GM23338 (cell line): Measurements from ENCODE around the gene PSMB7. TPM values are rescaled to one million over a fixed set of nuclear protein-coding genes. Genes with fewer than 3 reads are reported as not detected.

ENCODE experiments used
- ATAC-seq: fragments of 200-7000 bp; cut with Tn5 transposase; 3 replicates; pipeline ENCODE4 v1.9.1; 2020
- DNase-seq: peaks from one replicate; pipeline ENCODE4 v3.0.0-alpha.2; 2015; ENCODE audit warnings: low spot score
- H2AFZ ChIP-seq: fragments of 200-600 bp; sonication (generic); 2 replicates; pipeline ENCODE4 v1.8.0; 2016; ENCODE audit warnings: antibody characterized with exemption, mild to moderate bottlenecking, moderate library complexity
- H3F3A ChIP-seq: fragments of 200-600 bp; sonication (generic); replicated peaks from 2 replicates; pipeline ENCODE4 v1.8.0; 2017; ENCODE audit warnings: antibody characterized with exemption, mixed run types, low read depth
- H3K27ac ChIP-seq: fragments of 200-600 bp; sonication (generic); 2 replicates; pipeline ENCODE4 v1.6.1; 2016; ENCODE audit warnings: low read depth
- H3K27me3 ChIP-seq: fragments of 200-600 bp; sonication (generic); 2 replicates; pipeline ENCODE4 v1.8.0; 2016; ENCODE audit warnings: mild to moderate bottlenecking, mixed run types, moderate library complexity; ENCODE audit not compliant: insufficient read depth
- H3K36me3 ChIP-seq: fragments of 200-600 bp; sonication (generic); 2 replicates; pipeline ENCODE4 v1.8.0; 2016; ENCODE audit warnings: mild to moderate bottlenecking; ENCODE audit not compliant: insufficient read depth
- H3K4me1 ChIP-seq: fragments of 200-600 bp; sonication (generic); 2 replicates; pipeline ENCODE4 v1.8.0; 2016; ENCODE audit warnings: mild to moderate bottlenecking, moderate library complexity; ENCODE audit not compliant: insufficient read depth
- H3K4me2 ChIP-seq: fragments of 200-600 bp; sonication (generic); 2 replicates; pipeline ENCODE4 v1.7.1; 2017; ENCODE audit warnings: mixed run types
- H3K4me3 ChIP-seq: fragments of 200-600 bp; sonication (generic); 2 replicates; pipeline ENCODE4 v1.6.1; 2016; ENCODE audit warnings: mixed run types
- H3K79me2 ChIP-seq: fragments of 200-600 bp; sonication (generic); replicated peaks from 2 replicates; pipeline ENCODE4 v1.8.0; 2017; ENCODE audit warnings: mild to moderate bottlenecking; ENCODE audit not compliant: insufficient read depth
- H3K9me2 ChIP-seq: fragments of 200-600 bp; sonication (generic); 2 replicates; pipeline ENCODE4 v1.8.0; 2017; ENCODE audit not compliant: insufficient read depth
- H4K20me1 ChIP-seq: fragments of 200-600 bp; sonication (generic); replicated peaks from 2 replicates; pipeline ENCODE4 v1.8.0; 2017; ENCODE audit warnings: mild to moderate bottlenecking; ENCODE audit not compliant: insufficient read depth
- H3K27ac Mint-ChIP-seq: 2 replicates; pipeline ENCODE4 v1.8.0; 2020; ENCODE audit warnings: inconsistent platforms, mild to moderate bottlenecking, moderate library complexity, mixed read lengths
- H3K27me3 Mint-ChIP-seq: 3 replicates; pipeline ENCODE4 v1.8.0; 2022; ENCODE audit warnings: low read depth, mild to moderate bottlenecking, moderate library complexity, mixed read lengths, inconsistent platforms; ENCODE audit not compliant: insufficient read depth, poor library complexity
- H3K36me3 Mint-ChIP-seq: 3 replicates; pipeline ENCODE4 v1.8.0; 2021; ENCODE audit warnings: low read depth, mild to moderate bottlenecking, inconsistent platforms, moderate library complexity, mixed read lengths
- H3K4me1 Mint-ChIP-seq: 3 replicates; pipeline ENCODE4 v1.8.0; 2020; ENCODE audit warnings: mild to moderate bottlenecking, inconsistent platforms, mixed read lengths
- H3K4me3 Mint-ChIP-seq: 3 replicates; pipeline ENCODE4 v1.8.0; 2021; ENCODE audit warnings: moderate library complexity, mild to moderate bottlenecking, inconsistent platforms, mixed read lengths
- H3K9me3 Mint-ChIP-seq: 3 replicates; pipeline ENCODE4 v1.8.0; 2020; ENCODE audit warnings: moderate library complexity, mild to moderate bottlenecking, inconsistent platforms, mixed read lengths
- CTCF ChIP-seq, 2 experiments: fragments of 200-600 bp in 1 of 2; sonication (generic) in 1 of 2; conservative IDR thresholded peaks; 2 replicates each; pipeline versions ENCODE4 v1.5.1 to v1.6.1; 2016 to 2017; ENCODE audit warnings: antibody characterized with exemption in 2 of 2, low read depth in 2 of 2, mild to moderate bottlenecking in 2 of 2, moderate library complexity in 1 of 2
- EZH2phosphoT487 ChIP-seq: fragments of 200-600 bp; sonication (generic); IDR thresholded peaks from one replicate; pipeline ENCODE4 v1.8.1; 2018; ENCODE audit warnings: antibody characterized with exemption; ENCODE audit not compliant: unreplicated experiment
- JUNB ChIP-seq: IDR thresholded peaks from one replicate; pipeline ENCODE4 v1.6.1; 2016; ENCODE audit warnings: antibody characterized with exemption; ENCODE audit not compliant: unreplicated experiment
- NANOG ChIP-seq: IDR thresholded peaks from 2 replicates; pipeline ENCODE4 v1.6.1; 2016; ENCODE audit warnings: antibody characterized with exemption, borderline replicate concordance
- POLR2AphosphoS5 ChIP-seq: IDR thresholded peaks from 2 replicates; pipeline ENCODE4 v1.6.1; 2016; ENCODE audit warnings: antibody characterized with exemption, low read depth
- STAT1 ChIP-seq: IDR thresholded peaks from one replicate; pipeline ENCODE4 v1.6.1; 2016; ENCODE audit warnings: antibody characterized with exemption; ENCODE audit not compliant: unreplicated experiment
- ZNF114 ChIP-seq: fragments of 250-450 bp; sonication (Bioruptor Pico); IDR thresholded peaks from 2 replicates; pipeline ENCODE4 v1.5.0; 2020; ENCODE audit warnings: mild to moderate bottlenecking, moderate library complexity
- ZNF331 ChIP-seq: fragments of 250-450 bp; sonication (Bioruptor Pico); IDR thresholded peaks from 2 replicates; pipeline ENCODE4 v1.5.0; 2020; ENCODE audit warnings: low read depth, mild to moderate bottlenecking, moderate library complexity
- polyA plus RNA-seq: library from polyadenylated mRNA; unstranded; fragments of >200 nt; fragmentation: Nextera tagmentation; extraction: Ambion mirVana; gene quantifications from 2 replicates; pipeline ENCODE4 v1.2.1, GENCODE V29; 2016
- total RNA-seq: library from RNA; depleted of rRNA; stranded (reverse); fragments of >200 nt; shearing (Covaris generic); gene quantifications from 2 replicates; pipeline ENCODE4 v1.2.3, GENCODE V29; 2014
- TF ChIP-seq, protein P1 (sequence below): IDR thresholded peaks from 2 replicates; pipeline ENCODE4 v1.6.1; 2016; ENCODE audit warnings: antibody characterized with exemption

Gene PSMB7
- total and polyA plus RNA-seq, 2 experiments from 2014 or later: 255 to 268 TPM

GRCh38 chr9:124457079-124457886, 42.0 kb upstream of the PSMB7 start (continued):
- TF ChIP-seq STAT1: no peak
- TF ChIP-seq, protein P1, sequence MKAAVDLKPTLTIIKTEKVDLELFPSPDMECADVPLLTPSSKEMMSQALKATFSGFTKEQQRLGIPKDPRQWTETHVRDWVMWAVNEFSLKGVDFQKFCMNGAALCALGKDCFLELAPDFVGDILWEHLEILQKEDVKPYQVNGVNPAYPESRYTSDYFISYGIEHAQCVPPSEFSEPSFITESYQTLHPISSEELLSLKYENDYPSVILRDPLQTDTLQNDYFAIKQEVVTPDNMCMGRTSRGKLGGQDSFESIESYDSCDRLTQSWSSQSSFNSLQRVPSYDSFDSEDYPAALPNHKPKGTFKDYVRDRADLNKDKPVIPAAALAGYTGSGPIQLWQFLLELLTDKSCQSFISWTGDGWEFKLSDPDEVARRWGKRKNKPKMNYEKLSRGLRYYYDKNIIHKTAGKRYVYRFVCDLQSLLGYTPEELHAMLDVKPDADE: no peak
- no peak for TF ChIP-seq ZNF331
- TF ChIP-seq CTCF (conservative IDR thresholded peaks at IDR 0.05; ENCODE audit: low read depth in 2 of 2): no peak
- TF ChIP-seq POLR2AphosphoS5: no peak
- TF ChIP-seq NANOG: no peak

- Histone ChIP-seq H3K79me2 (no peaks in the 10 kb centered on the region), H3K27me3 (peaks cover 16% of the 10 kb centered on the region), H3F3A (no peaks in the 10 kb centered on the region), H3K9me2 (no peaks in the 10 kb centered on the region), H3K4me3 (no peak overlapping the region), H3K4me2 (no peak overlapping the region), H3K36me3 (no peaks in the 10 kb centered on the region), H3K4me1 (no peaks in the 10 kb centered on the region), H3K27ac (no peak overlapping the region), H2AFZ (no peak overlapping the region), H4K20me1 (no peaks in the 10 kb centered on the region; the same call in 1 of the 2 replicates)
- Mint-ChIP-seq H3K27me3 (peaks cover 18% of the 10 kb centered on the region), H3K27ac (no peak overlapping the region), H3K4me1 (peaks cover 7% of the 10 kb centered on the region), H3K36me3 (no peaks in the 10 kb centered on the region), H3K9me3 (no peaks in the 10 kb centered on the region; the same call in 2 of the 3 replicates), H3K4me3 (no peak overlapping the region; the same call in 2 of the 3 replicates)
- ATAC-seq: no peak
- DNase-seq: no peak
- no peak for TF ChIP-seq EZH2phosphoT487
- TF ChIP-seq JUNB: no peak
- no peak for TF ChIP-seq NANOG
Measured at GRCh38 chr9:124456341-124457078, 41.3 kb upstream of the PSMB7 start.

DNA sequence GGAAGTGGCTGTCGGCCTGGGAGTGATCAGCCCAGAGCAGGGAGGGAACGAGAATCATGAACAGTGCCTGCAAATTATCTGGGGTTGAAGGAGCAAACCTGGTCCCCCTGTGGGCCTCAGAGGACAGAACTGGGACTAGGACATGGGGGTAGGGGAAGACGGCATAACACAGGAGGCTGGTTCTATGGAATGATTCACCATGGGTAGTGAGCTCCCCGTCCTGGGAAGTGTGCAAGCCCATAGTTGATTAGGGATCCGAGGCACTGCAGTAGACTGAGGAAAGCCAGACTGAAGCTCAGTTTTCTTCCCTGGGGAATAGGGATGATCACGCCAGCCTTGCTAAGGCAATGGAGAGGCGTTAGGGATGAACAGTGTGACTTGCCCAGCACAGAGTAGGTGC, 40.6 kb upstream of the PSMB7 start:
- no peaks in the 10 kb centered on the region for H3K9me2 ChIP-seq
- H2AFZ ChIP-seq: no peak overlapping the region
- 0 out of 2 replicates have a peak, but pooled peaks cover 2% of the 10 kb centered on the region for H3F3A ChIP-seq
- peaks cover 23% of the 10 kb centered on the region for H3K27me3 ChIP-seq
- ATAC-seq: no peak
- Mint-ChIP-seq H3K27me3 (peaks cover 23% of the 10 kb centered on the region), H3K9me3 (no peaks in the 10 kb centered on the region; the same call in 2 of the 3 replicates), H3K4me3 (no peak overlapping the region), H3K36me3 (no peaks in the 10 kb centered on the region), H3K4me1 (peaks cover 13% of the 10 kb centered on the region), H3K27ac (no peak overlapping the region)
- H3K4me2 ChIP-seq: no peak overlapping the region
- H3K79me2 ChIP-seq: no peaks in the 10 kb centered on the region
- DNase-seq: no peak
- no peaks in the 10 kb centered on the region for H3K36me3 ChIP-seq
- H4K20me1 ChIP-seq: no peaks in the 10 kb centered on the region
- H3K4me1 ChIP-seq: 0 out of 2 replicates have a peak, but pooled peaks cover 4% of the 10 kb centered on the region
- no peak overlapping the region for H3K27ac ChIP-seq
- no peak overlapping the region for H3K4me3 ChIP-seq
- TF ChIP-seq POLR2AphosphoS5: no peak
- TF ChIP-seq JUNB: no peak
- TF ChIP-seq EZH2phosphoT487: no peak
- no peak for TF ChIP-seq ZNF114
- TF ChIP-seq CTCF (conservative IDR thresholded peaks at IDR 0.05; ENCODE audit: low read depth in 2 of 2): no peak
